ENCODE measurements around the gene TSPAN5. TPM values are rescaled to one million over a fixed set of nuclear protein-coding genes. Genes with fewer than 3 reads are reported as not detected.

The TSPAN5 gene
- total RNA-seq (2022; extraction: Qiagen RNA extraction; ENCODE audit: low read depth) = 11.3 to 16.9 TPM (median 16.0 TPM) in 5 replicates

DNA sequence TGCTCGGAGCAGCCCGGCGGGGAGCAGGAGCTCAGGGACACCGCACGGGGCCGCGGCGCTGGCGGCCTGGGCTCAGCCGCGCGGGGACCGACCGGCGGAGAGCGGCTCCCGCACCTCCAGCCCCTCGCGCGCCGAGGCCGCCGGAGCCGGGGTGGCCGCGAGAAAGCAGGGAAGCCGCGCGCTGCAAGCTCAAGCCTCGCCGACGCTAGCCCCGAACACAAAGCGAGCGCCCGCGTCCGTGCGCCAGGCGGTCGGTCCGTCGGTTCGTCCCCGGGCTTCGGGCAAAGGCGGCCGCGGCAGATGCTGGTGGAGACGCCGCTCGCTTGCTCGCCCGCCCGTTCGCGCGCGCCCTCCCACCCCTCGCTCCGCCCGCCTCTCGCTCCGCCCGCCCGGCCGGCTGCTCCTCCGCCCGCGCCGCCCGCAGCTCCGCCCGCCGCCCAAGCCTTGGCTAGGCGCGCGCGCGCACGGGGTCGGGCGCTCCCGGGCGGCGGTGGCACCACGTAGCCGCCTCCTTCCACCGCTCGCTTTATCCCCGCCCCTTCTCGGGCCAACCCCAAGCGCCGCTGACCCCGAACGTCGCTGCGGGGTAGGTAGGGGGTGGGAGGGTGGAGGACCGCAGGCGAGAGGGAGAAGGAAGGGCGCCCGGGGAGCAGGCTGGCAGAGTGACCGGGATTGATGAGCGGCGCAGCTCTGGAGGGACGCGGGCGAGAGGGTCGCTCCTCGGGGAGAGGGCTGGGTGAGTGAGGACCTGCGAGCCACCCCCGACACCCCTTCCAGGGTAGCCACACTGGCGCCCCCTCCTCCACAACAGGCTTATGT, at the start of gene TSPAN5:
Gene TSPAN5, minus strand, starts transcription at position 325 of the 819 bp plus-strand sequence.

